Ovary (tissue), 9 donors: ENCODE results near the gene RIPOR2. TPM values are rescaled to one million over a fixed set of nuclear protein-coding genes. Genes with fewer than 3 reads are reported as not detected.
"Not testable (repeated sequence)": the region's sequence is repeated elsewhere in the genome, so short reads cannot be mapped to it uniquely, and the experiment has no call there.

Experiments used
- DNase-seq, 5 donors: peaks; one replicate each; pipeline ENCODE4 v3.0.0-alpha.2; 2019 to 2020
- H3K27ac ChIP-seq, 2 donors: fragments of 200-600 bp; one replicate each; pipeline versions ENCODE4 v1.5.1 to v1.8.0; 2019 to 2022
- H3K27me3 ChIP-seq: fragments of 200-600 bp; one replicate; pipeline ENCODE4 v1.8.0; 2022
- H3K36me3 ChIP-seq: fragments of 200-600 bp; sonication (generic); one replicate; pipeline ENCODE4 v1.5.1; 2019
- H3K4me1 ChIP-seq: one replicate; pipeline ENCODE4 v1.8.1; 2013; ENCODE audit warnings: mild to moderate bottlenecking, moderate library complexity; ENCODE audit not compliant: insufficient read depth
- H3K4me3 ChIP-seq: fragments of 200-600 bp; sonication (generic); one replicate; pipeline ENCODE4 v1.5.1; 2017
- H3K9me3 ChIP-seq, 2 donors: fragments of 200-600 bp in 1 of 2; sonication (generic) in 1 of 2; one replicate each; pipeline versions ENCODE4 v1.5.1 to v1.8.1; 2013 to 2019; ENCODE audit warnings: mild to moderate bottlenecking in 1 of 2, moderate library complexity in 1 of 2
- CTCF ChIP-seq, 3 donors: fragments of 450-650 bp in 2 of 3; fragments of 200-600 bp in 1 of 3; IDR thresholded peaks; one replicate each; pipeline versions ENCODE4 v1.5.1 to v1.8.0; 2016 to 2022; ENCODE audit warnings: antibody characterized with exemption in 3 of 3, mild to moderate bottlenecking in 1 of 3
- EP300 ChIP-seq: sonication (generic); formaldehyde crosslinking; IDR thresholded peaks from one replicate; pipeline ENCODE4 v1.6.1; 2017; ENCODE audit warnings: antibody characterized with exemption
- POLR2A ChIP-seq: fragments of 450-650 bp; IDR thresholded peaks from one replicate; pipeline ENCODE4 v1.6.1; 2017; ENCODE audit warnings: antibody characterized with exemption, mild to moderate bottlenecking, moderate library complexity
- WGBS, 3 donors: extraction: QIAGEN DNeasy Blood & Tissue Kit in 1 of 3; methylation state at CpG; one replicate each; pipeline versions ENCODE4 v1.1.5 to v1.1.7; 2013 to 2017; 5-methylcytosine and 5-hydroxymethylcytosine counted together
- intact Hi-C, 4 donors: fragments of 100-400 bp; cut with DNase I; formaldehyde crosslinking; loops; one replicate each; pipeline versions ENCODE4 v1.11.0 to v1.15.1; 2022 to 2023
- polyA plus RNA-seq, 2 donors: library from polyadenylated mRNA; stranded (reverse); fragments of 200-250 nt in 1 of 2; fragments of 350-450 nt in 1 of 2; fragmentation: Illumina TruSeq in 1 of 2; extraction: RNeasy Lipid Tissue Mini Kit (QIAGEN cat#74804) in 1 of 2; gene quantifications; one replicate each; pipeline ENCODE4 v1.2.3, GENCODE V29; 2013 to 2014
- total RNA-seq, 7 donors: library from RNA; depleted of rRNA in 2 of 7; stranded (reverse); fragments of >200 nt in 2 of 7; fragmentation: NEBNext Ultra II Directional in 3 of 7; extraction: Animal tissue kit (Norgen Biotek cat#: 25700) in 3 of 7; gene quantifications; one replicate each; pipeline versions ENCODE4 v1.1.0 to v1.2.4, GENCODE V29; 2016 to 2023
- donor health status: DM: no; HTN: no; CAD: no; lungs with moderate emphysema.
- donor health status: DM: no; HTN: no; CAD: no.
- donor health status: Bipolar disorder and iron deficiency.
- donor health status: DM: yes; HTN: yes; CAD: no.
- donor health status: DM: no; HTN: no; CAD: no.
- donor health status: DM: yes; HTN: yes; CAD: no.

RIPOR2 gene
- total and polyA plus RNA-seq, 9 donors, result 1.1 to 14.4 (median 4.5) TPM

GRCh38 chr6:24918641-24919055 is 17.1 kb downstream of the RIPOR2 start:
- intact Hi-C loops, result no loop called here
- DNase-seq, result no peak
- WGBS, 3 donors, result 70 to 94% (median 77%) methylated on average over 1 of the region's 1 CpG

GRCh38 chr6:24916496-24916895 is 19.3 kb downstream of the RIPOR2 start:
- no peak for DNase-seq
- Histone ChIP-seq H3K9me3 (no peaks in the 10 kb centered on the region), H3K4me3 (no peak overlapping the region), H3K4me1 (peaks cover 3% of the 10 kb centered on the region), H3K27ac (no peak overlapping the region), H3K27me3 (no peaks in the 10 kb centered on the region), H3K36me3 (no peaks in the 10 kb centered on the region)
- TF ChIP-seq EP300 (no peak), POLR2A (no peak), CTCF (IDR thresholded peaks at IDR 0.05) (no peak)
- 91 to 93% (median 91%) methylated on average over 5 of the region's 5 CpGs for WGBS, 3 donors
- intact Hi-C loops, result no loop called here

More at GRCh38 chr6:24918641-24919055, 17.1 kb downstream of the RIPOR2 start:
- Histone ChIP-seq H3K27ac (no peak overlapping the region), H3K4me3 (no peak overlapping the region), H3K4me1 (peaks cover 3% of the 10 kb centered on the region), H3K27me3 (no peaks in the 10 kb centered on the region), H3K9me3 (no peaks in the 10 kb centered on the region), H3K36me3 (no peaks in the 10 kb centered on the region)
- TF ChIP-seq POLR2A, result no peak
- TF ChIP-seq EP300, result no peak
- no peak for TF ChIP-seq CTCF (IDR thresholded peaks at IDR 0.05)

GRCh38 chr6:24915641-24916040 is 20.1 kb downstream of the RIPOR2 start:
- TF ChIP-seq CTCF (IDR thresholded peaks at IDR 0.05) (no peak), EP300 (no peak), POLR2A (no peak)
- intact Hi-C loops, result no loop called here
- WGBS, 3 donors, result 83 to 87% (median 85%) methylated on average over 5 of the region's 5 CpGs

GRCh38 chr6:24914082-24914481 is 21.7 kb downstream of the RIPOR2 start:
- H3K27ac ChIP-seq, DNase-seq, H3K9me3 ChIP-seq, H3K36me3 ChIP-seq, intact Hi-C loops, H3K27me3 ChIP-seq, H3K4me1 ChIP-seq, H3K4me3 ChIP-seq: not testable (repeated sequence)
- 95 to 98% (median 96%) methylated on average over 10 of the region's 10 CpGs for WGBS, 3 donors

More at GRCh38 chr6:24915641-24916040, 20.1 kb downstream of the RIPOR2 start:
- H3K4me1 ChIP-seq, result peaks cover 3% of the 10 kb centered on the region
- no peak for DNase-seq
- no peaks in the 10 kb centered on the region for H3K27me3 ChIP-seq
- no peak overlapping the region for H3K4me3 ChIP-seq
- H3K9me3 ChIP-seq, result no peaks in the 10 kb centered on the region
- no peaks in the 10 kb centered on the region for H3K36me3 ChIP-seq
- no peak overlapping the region for H3K27ac ChIP-seq

- Histone ChIP-seq H3K36me3 (no peaks in the 10 kb centered on the region), H3K4me1 (no peaks in the 10 kb centered on the region), H3K4me3 (peak overlapping the region; percentile 64), H3K9me3 (no peaks in the 10 kb centered on the region), H3K27ac (no peak overlapping the region), H3K27me3 (no peaks in the 10 kb centered on the region)
- 61 to 64% (median 62%) methylated on average over 6 of the region's 6 CpGs for WGBS, 3 donors
- no peak for DNase-seq
- TF ChIP-seq EP300, result no peak
- TF ChIP-seq CTCF (IDR thresholded peaks at IDR 0.05), result no peak
- no peak for TF ChIP-seq POLR2A
- intact Hi-C loops, result no loop called here
These were observed 23.9 kb downstream of the RIPOR2 start for GRCh38 chr6:24911796-24912382.
